PC-9 (cell line): ENCODE results near the gene RPAP3. TPM values are rescaled to one million over a fixed set of nuclear protein-coding genes. Genes with fewer than 3 reads are reported as not detected.

Experiments
- BruUV-seq: library from RNA; stranded (reverse); fragments of 400-500 nt; replicated peaks from 2 replicates; lab custom pipeline; 2021; lab: Mats Ljungman, UMichigan
- CTCF ChIA-PET: fragments of 300-600 bp; sonication (Branson Sonifier 250); formaldehyde crosslinking; loops from one replicate; lab custom pipeline; 2022; ENCODE audit warnings: antibody characterized with exemption; lab: Charles Lee
- POLR2A ChIA-PET: fragments of 300-600 bp; sonication (Branson Sonifier 250); formaldehyde crosslinking; loops from one replicate; lab custom pipeline; 2022; ENCODE audit warnings: antibody characterized with exemption; ENCODE audit not compliant: unreplicated experiment; lab: Charles Lee
- DNase-seq, 2 experiments: peaks; one replicate each; pipeline versions ENCODE4 v3.0.0 to v3.0.0-alpha.2; 2015 to 2022; ENCODE audit warnings: mixed read lengths in 1 of 2
- H2AFZ ChIP-seq: fragments of 200-600 bp; sonication (generic); 2 replicates; pipeline ENCODE4 v1.8.1; 2017; ENCODE audit warnings: antibody characterized with exemption
- H3F3A ChIP-seq: fragments of 200-600 bp; sonication (generic); 2 replicates; pipeline ENCODE4 v1.8.1; 2017; ENCODE audit warnings: antibody characterized with exemption, mild to moderate bottlenecking, low read depth; ENCODE audit not compliant: insufficient read depth
- H3K27ac ChIP-seq: fragments of 200-600 bp; sonication (generic); 2 replicates; pipeline ENCODE4 v1.6.1; 2016; ENCODE audit warnings: mixed run types
- H3K27me3 ChIP-seq: fragments of 200-600 bp; sonication (generic); 2 replicates; pipeline ENCODE4 v1.6.1; 2016; ENCODE audit warnings: low read depth, mixed run types; ENCODE audit not compliant: insufficient read depth
- H3K36me3 ChIP-seq: fragments of 200-600 bp; sonication (generic); 2 replicates; pipeline ENCODE4 v1.6.1; 2016; ENCODE audit warnings: low read depth, mixed run types
- H3K4me1 ChIP-seq: fragments of 200-600 bp; sonication (generic); replicated peaks from 2 replicates; pipeline ENCODE4 v1.6.1; 2016; ENCODE audit warnings: mixed run types; ENCODE audit not compliant: insufficient read depth
- H3K4me2 ChIP-seq: fragments of 200-600 bp; sonication (generic); 2 replicates; pipeline ENCODE4 v1.6.1; 2017; ENCODE audit warnings: mixed run types
- H3K4me3 ChIP-seq: fragments of 200-600 bp; sonication (generic); 2 replicates; pipeline ENCODE4 v1.6.1; 2016; ENCODE audit warnings: mixed run types
- H3K79me2 ChIP-seq: fragments of 200-600 bp; sonication (generic); 2 replicates; pipeline ENCODE4 v1.6.1; 2017; ENCODE audit warnings: low read depth, mixed run types
- H3K9me2 ChIP-seq: fragments of 200-600 bp; sonication (generic); 2 replicates; pipeline ENCODE4 v1.8.1; 2017; ENCODE audit warnings: mild to moderate bottlenecking; ENCODE audit not compliant: insufficient read depth
- H3K9me3 ChIP-seq: fragments of 200-600 bp; sonication (generic); 2 replicates; pipeline ENCODE4 v1.8.1; 2016; ENCODE audit warnings: low read depth; ENCODE audit not compliant: insufficient read depth
- H4K20me1 ChIP-seq: fragments of 200-600 bp; sonication (generic); 2 replicates; pipeline ENCODE4 v1.8.1; 2017; ENCODE audit not compliant: insufficient read depth
- CTCF ChIP-seq: fragments of 200-600 bp; sonication (generic); conservative IDR thresholded peaks from 2 replicates; pipeline ENCODE4 v1.6.1; 2017; ENCODE audit warnings: mixed run types, antibody characterized with exemption, mild to moderate bottlenecking, moderate library complexity
- EZH2 ChIP-seq: fragments of 200-600 bp; sonication (generic); IDR thresholded peaks from 2 replicates; pipeline ENCODE4 v1.8.0; 2017; ENCODE audit warnings: antibody characterized with exemption, low read depth
- intact Hi-C: fragments of 100-400 bp; cut with micrococcal nuclease; formaldehyde crosslinking; loops from one replicate; pipeline ENCODE4 v1.10.0; 2022; ENCODE audit not compliant: unreplicated experiment
- total RNA-seq: library from RNA; stranded (reverse); gene quantifications from 2 replicates; pipeline ENCODE4 v1.2.3, GENCODE V29; 2021

The RPAP3 gene
- total RNA-seq, 1 experiment from 2014 or later, result 37.0 TPM

GRCh38 chr12:47744005-47744651, 38.3 kb upstream of the RPAP3 start:
- H3K4me3 ChIP-seq, result no peak overlapping the region
- no peaks in the 10 kb centered on the region for H3K9me2 ChIP-seq
- H3K4me1 ChIP-seq, result peaks cover 8% of the 10 kb centered on the region
- no peaks in the 10 kb centered on the region for H3K79me2 ChIP-seq
- DNase-seq, result peak; percentile 73 to 81
- H3K36me3 ChIP-seq, result no peaks in the 10 kb centered on the region
- no peaks in the 10 kb centered on the region for H3K27me3 ChIP-seq
- ChIA-PET POLR2A (interaction anchor here (0.7 kb wide), 1 partner anchor 10 kb away, joined by 3 read pairs; no protein-coding TSS in a partner anchor), CTCF (interaction anchor here (0.6 to 5.4 kb wide), 8 partner anchors 9 to 95 kb away, joined by 3 to 31 read pairs (median 4); no protein-coding TSS in a partner anchor)
- H3K27ac ChIP-seq, result no peak overlapping the region
- no TSS peak for BruUV-seq
- H3K4me2 ChIP-seq, result peak overlapping the region; percentile 4; the same call in 1 of the 2 replicates
- no peak overlapping the region for H2AFZ ChIP-seq
- TF ChIP-seq EZH2, result no peak
- TF ChIP-seq CTCF, result peak; percentile 88
- no peaks in the 10 kb centered on the region for H3K9me3 ChIP-seq
- no peaks in the 10 kb centered on the region for H4K20me1 ChIP-seq
- peaks cover 10% of the 10 kb centered on the region for H3F3A ChIP-seq
- intact Hi-C loops, result loop anchor here (1.0 kb wide), 3 partner anchors 23 to 93 kb away; no protein-coding TSS in a partner anchor

GRCh38 chr12:47743311-47743860, 37.6 kb upstream of the RPAP3 start:
- no peak overlapping the region for H3K27ac ChIP-seq
- POLR2A ChIA-PET, result interaction anchor here (0.7 kb wide), 2 partner anchors 11 to 27 kb away, joined by 3 to 8 read pairs; no protein-coding TSS in a partner anchor
- no peak overlapping the region for H3K4me3 ChIP-seq
- H4K20me1 ChIP-seq, result no peaks in the 10 kb centered on the region
- H3K9me3 ChIP-seq, result no peaks in the 10 kb centered on the region
- intact Hi-C loops, result no loop called here
- H3F3A ChIP-seq, result peaks cover 10% of the 10 kb centered on the region
- DNase-seq, result no peak
- no peaks in the 10 kb centered on the region for H3K79me2 ChIP-seq
- TF ChIP-seq EZH2 (no peak), CTCF (no peak)
- no peak overlapping the region for H2AFZ ChIP-seq
- no peaks in the 10 kb centered on the region for H3K9me2 ChIP-seq
- CTCF ChIA-PET, result interaction anchor here (0.6 to 5.4 kb wide), 11 partner anchors 16 to 436 kb away, joined by 3 to 31 read pairs (median 5); partner anchors contain the start of gene ENDOU
- BruUV-seq, result no TSS peak
- no peaks in the 10 kb centered on the region for H3K36me3 ChIP-seq
- H3K27me3 ChIP-seq, result no peaks in the 10 kb centered on the region
- 0 out of 2 replicates have a peak overlapping the region, but pooled peaks have one; percentile 4 for H3K4me2 ChIP-seq
- H3K4me1 ChIP-seq, result peaks cover 8% of the 10 kb centered on the region

- intact Hi-C loops, result loop anchor here (1.0 kb wide), 1 partner anchor 25 kb away; no protein-coding TSS in a partner anchor
These were observed 36.5 kb upstream of the RPAP3 start for GRCh38 chr12:47742253-47742825.

More at GRCh38 chr12:47742253-47742825, 36.5 kb upstream of the RPAP3 start:
- Histone ChIP-seq H3K36me3 (no peaks in the 10 kb centered on the region), H3K4me2 (no peak overlapping the region), H3K79me2 (no peaks in the 10 kb centered on the region), H3K27ac (no peak overlapping the region), H3K9me2 (no peaks in the 10 kb centered on the region), H3K9me3 (no peaks in the 10 kb centered on the region), H3K4me1 (peaks cover 8% of the 10 kb centered on the region), H3F3A (peaks cover 5% of the 10 kb centered on the region), H2AFZ (no peak overlapping the region), H3K4me3 (no peak overlapping the region), H3K27me3 (no peaks in the 10 kb centered on the region), H4K20me1 (no peaks in the 10 kb centered on the region)
- ChIA-PET POLR2A (interaction anchor here (0.7 kb wide), 1 partner anchor 42 kb away, joined by 5 read pairs; no protein-coding TSS in a partner anchor), CTCF (interaction anchor here (0.9 to 5.4 kb wide), 17 partner anchors 10 to 437 kb away, joined by 3 to 31 read pairs (median 5); partner anchors contain the start of genes ENDOU and RAPGEF3)
- peak in 1 of 2 experiments; percentile 66 for DNase-seq
- BruUV-seq, result no TSS peak
- TF ChIP-seq EZH2 (no peak), CTCF (peak; percentile 100)
